Liver (tissue), 3 donors: ENCODE data around the gene TRHDE.

Experiments used
- FOXA1 ChIP-seq: IDR thresholded peaks from 2 replicates; pipeline ENCODE4 v1.6.1; 2016; ENCODE audit warnings: antibody characterized with exemption
- HNF4G ChIP-seq: IDR thresholded peaks from 2 replicates; pipeline ENCODE4 v1.6.1; 2016; ENCODE audit warnings: antibody characterized with exemption
- JUND ChIP-seq, 2 donors: IDR thresholded peaks; 2 replicates each; pipeline ENCODE4 v1.6.1; 2016; ENCODE audit warnings: antibody characterized with exemption in 2 of 2
- RAD21 ChIP-seq, 2 donors: IDR thresholded peaks; 2 replicates each; pipeline ENCODE4 v1.6.1; 2016; ENCODE audit warnings: antibody characterized with exemption in 2 of 2, mild to moderate bottlenecking in 2 of 2
- REST ChIP-seq: IDR thresholded peaks from 2 replicates; pipeline ENCODE4 v1.6.1; 2016; ENCODE audit warnings: antibody characterized with exemption, mild to moderate bottlenecking
- SP1 ChIP-seq: IDR thresholded peaks from 2 replicates; pipeline ENCODE4 v1.6.1; 2018; ENCODE audit warnings: antibody characterized with exemption, mild to moderate bottlenecking
- TAF1 ChIP-seq: conservative IDR thresholded peaks from 2 replicates; pipeline ENCODE4 v1.6.1; 2016; ENCODE audit warnings: antibody characterized with exemption, mild to moderate bottlenecking
- YY1 ChIP-seq: IDR thresholded peaks from 2 replicates; pipeline ENCODE4 v1.6.1; 2016; ENCODE audit warnings: antibody characterized with exemption, mild to moderate bottlenecking
- TF ChIP-seq, protein P1 (sequence below): IDR thresholded peaks from 2 replicates; pipeline ENCODE4 v1.6.1; 2016; ENCODE audit warnings: antibody characterized with exemption
- TF ChIP-seq, protein P2 (sequence below): fragments of 150-350 bp; IDR thresholded peaks from 2 replicates; pipeline ENCODE4 v1.5.1; 2017; ENCODE audit warnings: improper control_type of control experiment, low read depth, low read length; ENCODE audit not compliant: missing input control
- donor health status: healthy.
- donor health status: healthy.

DNA sequence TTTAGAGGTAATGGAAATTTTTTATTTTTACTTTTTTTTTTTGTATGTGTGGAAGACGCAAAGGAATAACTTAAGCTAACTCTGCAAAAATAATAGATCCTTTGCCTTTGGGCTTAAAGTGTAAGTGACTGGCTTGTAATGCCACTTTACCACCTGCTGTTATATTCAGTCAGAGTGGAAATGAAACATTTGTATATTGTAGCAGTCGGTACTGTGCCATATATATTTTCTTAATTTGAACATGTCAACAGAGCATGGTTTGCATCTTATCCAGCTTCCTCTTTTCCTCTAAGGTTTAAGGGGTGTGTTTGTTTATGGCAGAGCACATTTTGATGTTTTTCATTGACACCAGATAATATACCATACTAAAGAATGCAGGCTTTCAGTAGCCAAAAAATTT lies 176.6 kb downstream of the TRHDE start:
- TF ChIP-seq RAD21 (IDR thresholded peaks at IDR 0.05) (no peak), FOXA1 (no peak), JUND (IDR thresholded peaks at IDR 0.05) (no peak), SP1 (no peak), HNF4G (no peak), REST (no peak), TAF1 (no peak), YY1 (no peak)
- TF ChIP-seq, protein P1, sequence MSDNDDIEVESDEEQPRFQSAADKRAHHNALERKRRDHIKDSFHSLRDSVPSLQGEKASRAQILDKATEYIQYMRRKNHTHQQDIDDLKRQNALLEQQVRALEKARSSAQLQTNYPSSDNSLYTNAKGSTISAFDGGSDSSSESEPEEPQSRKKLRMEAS = no peak
- TF ChIP-seq, protein P2, sequence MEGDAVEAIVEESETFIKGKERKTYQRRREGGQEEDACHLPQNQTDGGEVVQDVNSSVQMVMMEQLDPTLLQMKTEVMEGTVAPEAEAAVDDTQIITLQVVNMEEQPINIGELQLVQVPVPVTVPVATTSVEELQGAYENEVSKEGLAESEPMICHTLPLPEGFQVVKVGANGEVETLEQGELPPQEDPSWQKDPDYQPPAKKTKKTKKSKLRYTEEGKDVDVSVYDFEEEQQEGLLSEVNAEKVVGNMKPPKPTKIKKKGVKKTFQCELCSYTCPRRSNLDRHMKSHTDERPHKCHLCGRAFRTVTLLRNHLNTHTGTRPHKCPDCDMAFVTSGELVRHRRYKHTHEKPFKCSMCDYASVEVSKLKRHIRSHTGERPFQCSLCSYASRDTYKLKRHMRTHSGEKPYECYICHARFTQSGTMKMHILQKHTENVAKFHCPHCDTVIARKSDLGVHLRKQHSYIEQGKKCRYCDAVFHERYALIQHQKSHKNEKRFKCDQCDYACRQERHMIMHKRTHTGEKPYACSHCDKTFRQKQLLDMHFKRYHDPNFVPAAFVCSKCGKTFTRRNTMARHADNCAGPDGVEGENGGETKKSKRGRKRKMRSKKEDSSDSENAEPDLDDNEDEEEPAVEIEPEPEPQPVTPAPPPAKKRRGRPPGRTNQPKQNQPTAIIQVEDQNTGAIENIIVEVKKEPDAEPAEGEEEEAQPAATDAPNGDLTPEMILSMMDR = no peak
